Ovary (tissue), 3 donors: Measurements from ENCODE around the gene ASCL3.

Source experiments
- CTCF ChIP-seq, 3 donors: fragments of 450-650 bp in 2 of 3; fragments of 200-600 bp in 1 of 3; IDR thresholded peaks; one replicate each; pipeline versions ENCODE4 v1.5.1 to v1.8.0; 2016 to 2022; ENCODE audit warnings: antibody characterized with exemption in 3 of 3, mild to moderate bottlenecking in 1 of 3
- EP300 ChIP-seq: sonication (generic); formaldehyde crosslinking; IDR thresholded peaks from one replicate; pipeline ENCODE4 v1.6.1; 2017; ENCODE audit warnings: antibody characterized with exemption
- POLR2A ChIP-seq: fragments of 450-650 bp; IDR thresholded peaks from one replicate; pipeline ENCODE4 v1.6.1; 2017; ENCODE audit warnings: antibody characterized with exemption, mild to moderate bottlenecking, moderate library complexity
- donor health status: DM: no; HTN: no; CAD: no.

DNA sequence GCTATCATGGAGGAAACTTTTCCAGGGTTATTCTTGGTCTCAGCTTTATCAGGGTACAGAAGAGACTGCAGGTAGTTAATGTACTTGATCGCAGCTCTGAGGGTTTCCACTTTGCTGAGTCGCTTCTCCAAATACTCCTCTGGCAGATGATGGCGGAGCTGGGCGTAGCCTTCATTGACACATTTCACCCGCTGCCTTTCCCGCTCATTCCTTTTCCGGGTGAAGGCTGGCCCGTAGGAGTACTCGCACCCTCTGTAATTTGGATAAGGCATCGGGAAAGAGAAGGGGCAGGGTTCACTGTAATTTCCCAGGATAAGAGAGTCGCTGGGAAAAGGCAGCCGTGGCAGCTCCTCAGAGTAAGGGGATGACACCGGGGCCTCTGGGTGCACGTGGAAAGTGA lies 5.2 kb downstream of the ASCL3 start:
- TF ChIP-seq CTCF (IDR thresholded peaks at IDR 0.05) (no peak), POLR2A (no peak), EP300 (no peak)
